GM12865 (cell line): ENCODE measurements around the gene CCDC110.
"Not testable (repeated sequence)": the region's sequence is repeated elsewhere in the genome, so short reads cannot be mapped to it uniquely, and the experiment has no call there.

Source experiments
- DNase-seq: peaks from one replicate; pipeline ENCODE4 v3.0.0; 2010; ENCODE audit warnings: low read depth
- H3K4me3 ChIP-seq: 2 replicates; pipeline ENCODE4 v1.5.1; 2011; ENCODE audit warnings: mild to moderate bottlenecking, low read depth, low read length, control low read depth
- CTCF ChIP-seq: IDR thresholded peaks from 2 replicates; pipeline ENCODE4 v1.5.1; 2011; ENCODE audit warnings: low read length, control low read depth, low read depth, inconsistent platforms; ENCODE audit not compliant: insufficient read depth; ENCODE audit errors: missing control alignments

Gene CCDC110

GRCh38 chr4:185513489-185514181, 42.1 kb upstream of the CCDC110 start:
- peak; percentile 56 for DNase-seq
- no peak overlapping the region for H3K4me3 ChIP-seq
- TF ChIP-seq CTCF: no peak

GRCh38 chr4:185512516-185512915, 41.0 kb upstream of the CCDC110 start:
- DNase-seq: no peak
- no peak overlapping the region for H3K4me3 ChIP-seq
- no peak for TF ChIP-seq CTCF

GRCh38 chr4:185511243-185511642, 39.7 kb upstream of the CCDC110 start:
- DNase-seq, H3K4me3 ChIP-seq: not testable (repeated sequence)

- no peak for TF ChIP-seq CTCF
- DNase-seq: no peak
- H3K4me3 ChIP-seq: no peak overlapping the region
Measured at GRCh38 chr4:185510806-185511205, 39.3 kb upstream of the CCDC110 start.

- no peak for DNase-seq
- TF ChIP-seq CTCF: no peak
- H3K4me3 ChIP-seq: no peak overlapping the region
Measured at GRCh38 chr4:185508181-185508580, 36.6 kb upstream of the CCDC110 start.

GRCh38 chr4:185506422-185506821, 34.9 kb upstream of the CCDC110 start:
- no peak for TF ChIP-seq CTCF
- no peak for DNase-seq
- no peak overlapping the region for H3K4me3 ChIP-seq

GRCh38 chr4:185504098-185505047, 32.8 kb upstream of the CCDC110 start:
- TF ChIP-seq CTCF: no peak
- no peak for DNase-seq
- no peak overlapping the region for H3K4me3 ChIP-seq
